Peyer's patch (tissue), 4 donors: Measurements from ENCODE around the gene C1orf116.
"Not testable (repeated sequence)": the region's sequence is repeated elsewhere in the genome, so short reads cannot be mapped to it uniquely, and the experiment has no call there.

Source experiments
- CTCF ChIP-seq, 6 experiments: fragments of 450-650 bp in 4 of 6; fragments of 200-600 bp in 2 of 6; sonication (generic) in 1 of 6; IDR thresholded peaks; one replicate each; pipeline ENCODE4 v1.5.1; 2017 to 2019; ENCODE audit warnings: antibody characterized with exemption in 6 of 6, mild to moderate bottlenecking in 3 of 6, moderate library complexity in 1 of 6
- POLR2A ChIP-seq, 2 donors: fragments of 450-650 bp; IDR thresholded peaks; one replicate each; pipeline ENCODE4 v1.5.1; 2017; ENCODE audit warnings: antibody characterized with exemption in 2 of 2, mild to moderate bottlenecking in 2 of 2, moderate library complexity in 2 of 2

GRCh38 chr1:207041397-207041796, 8.8 kb upstream of the C1orf116 start:
- TF ChIP-seq CTCF, POLR2A (IDR thresholded peaks at IDR 0.05): not testable (repeated sequence)
